ENCODE measurements around the gene HTR4. TPM values are rescaled to one million over a fixed set of nuclear protein-coding genes. Genes with fewer than 3 reads are reported as not detected.

The HTR4 gene
- total and polyA plus RNA-seq, 2 donors (not counting 3 experiments of a cell fraction or from before 2014, with no cell fraction given): not detected

DNA sequence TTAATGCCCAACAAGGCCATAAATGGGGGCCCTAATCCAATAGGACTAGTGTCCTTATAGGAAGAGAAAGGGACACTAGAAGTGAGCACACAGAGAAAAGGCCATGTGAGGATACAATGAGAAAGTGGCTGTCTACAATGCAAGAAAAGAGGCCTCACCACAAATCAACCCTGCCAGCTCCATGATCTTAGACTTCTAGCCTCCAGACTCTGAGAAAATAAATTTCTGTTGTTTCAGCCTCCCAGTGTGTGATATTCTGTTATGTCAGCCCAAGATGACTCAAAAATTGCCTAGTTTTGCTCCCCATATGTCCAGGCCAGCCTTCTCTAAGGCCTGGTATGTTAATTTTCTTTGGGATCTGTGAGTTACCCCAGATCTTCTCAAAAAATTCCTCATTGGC, 32.3 kb upstream of the HTR4 start:
- Histone ChIP-seq H3K9me1 (replicated peaks; ENCODE audit: control insufficient read depth, extremely low read depth, insufficient read depth, low read length) (no peaks in the 10 kb centered on the region), H4K20me1 (replicated peaks; ENCODE audit: control insufficient read depth, extremely low read depth, insufficient read depth, low read length) (no peaks in the 10 kb centered on the region), H3K9me3 (replicated peaks; ENCODE audit: control insufficient read depth, insufficient read depth, low read length) (no peaks in the 10 kb centered on the region), H3K79me2 (ENCODE audit: control insufficient read depth, insufficient read depth, low read length) (no peaks in the 10 kb centered on the region), H3K4me1 (ENCODE audit: control insufficient read depth, extremely low read depth, insufficient read depth, low read length) (no peaks in the 10 kb centered on the region), H3K4me2 (ENCODE audit: insufficient read depth, low read length) (no peak overlapping the region), H3K27me3 (ENCODE audit: control insufficient read depth in 2 of 2, insufficient read depth in 2 of 2, low read length in 2 of 2) (peaks cover 0 to 4% of the 10 kb centered on the region in 2 experiments), H3K36me3 (ENCODE audit: control insufficient read depth in 2 of 2, extremely low read depth in 1 of 2, insufficient read depth in 2 of 2, low read length in 2 of 2) (no peaks in the 10 kb centered on the region), H3K4me3 (replicated peaks in 1 of 3; ENCODE audit: insufficient read depth in 1 of 3, low read depth in 1 of 3, low read length in 3 of 3) (no peak overlapping the region), H2AFZ (ENCODE audit: low read depth, low read length) (no peak overlapping the region), H3K27ac (ENCODE audit: insufficient read depth, low read depth, low read length) (no peak overlapping the region), H3K9ac (replicated peaks; ENCODE audit: extremely low read depth, insufficient read depth, low read length) (no peak overlapping the region)
- intact Hi-C loops (cut with micrococcal nuclease) (loop anchor here (1.0 to 10.0 kb wide), 3 partner anchors 242 to 507 kb away; no protein-coding TSS in a partner anchor), dilution Hi-C loops (cut with MboI; ENCODE audit: extremely low pct_ligation_motif_present, low sequenced_read_pairs) (no loop called here)
- no peak for DNase-seq (ENCODE audit: low read depth, low spot score)
- no peak for TF ChIP-seq MYC (IDR thresholded peaks at IDR 0.05; ENCODE audit: low read depth, low read length)
- no peak for TF ChIP-seq FOS (IDR thresholded peaks at IDR 0.05; ENCODE audit: borderline replicate concordance, insufficient read depth, low read length)
- TF ChIP-seq, protein P1, sequence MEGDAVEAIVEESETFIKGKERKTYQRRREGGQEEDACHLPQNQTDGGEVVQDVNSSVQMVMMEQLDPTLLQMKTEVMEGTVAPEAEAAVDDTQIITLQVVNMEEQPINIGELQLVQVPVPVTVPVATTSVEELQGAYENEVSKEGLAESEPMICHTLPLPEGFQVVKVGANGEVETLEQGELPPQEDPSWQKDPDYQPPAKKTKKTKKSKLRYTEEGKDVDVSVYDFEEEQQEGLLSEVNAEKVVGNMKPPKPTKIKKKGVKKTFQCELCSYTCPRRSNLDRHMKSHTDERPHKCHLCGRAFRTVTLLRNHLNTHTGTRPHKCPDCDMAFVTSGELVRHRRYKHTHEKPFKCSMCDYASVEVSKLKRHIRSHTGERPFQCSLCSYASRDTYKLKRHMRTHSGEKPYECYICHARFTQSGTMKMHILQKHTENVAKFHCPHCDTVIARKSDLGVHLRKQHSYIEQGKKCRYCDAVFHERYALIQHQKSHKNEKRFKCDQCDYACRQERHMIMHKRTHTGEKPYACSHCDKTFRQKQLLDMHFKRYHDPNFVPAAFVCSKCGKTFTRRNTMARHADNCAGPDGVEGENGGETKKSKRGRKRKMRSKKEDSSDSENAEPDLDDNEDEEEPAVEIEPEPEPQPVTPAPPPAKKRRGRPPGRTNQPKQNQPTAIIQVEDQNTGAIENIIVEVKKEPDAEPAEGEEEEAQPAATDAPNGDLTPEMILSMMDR (IDR thresholded peaks at IDR 0.05; ENCODE audit: extremely low read depth in 1 of 2, insufficient read depth in 1 of 2, low read depth in 1 of 2, low read length in 2 of 2): no peak
- no peak for TF ChIP-seq EZH2 (IDR thresholded peaks at IDR 0.05; ENCODE audit: borderline replicate concordance, low read depth, low read length, severe bottlenecking)
- TF ChIP-seq JUN (IDR thresholded peaks at IDR 0.05; ENCODE audit: borderline replicate concordance, insufficient read depth, insufficient read length, low read depth): no peak
- TF ChIP-seq, protein P2, sequence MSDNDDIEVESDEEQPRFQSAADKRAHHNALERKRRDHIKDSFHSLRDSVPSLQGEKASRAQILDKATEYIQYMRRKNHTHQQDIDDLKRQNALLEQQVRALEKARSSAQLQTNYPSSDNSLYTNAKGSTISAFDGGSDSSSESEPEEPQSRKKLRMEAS (IDR thresholded peaks at IDR 0.05; ENCODE audit: insufficient read depth, insufficient read length): no peak
- TF ChIP-seq GATA2 (IDR thresholded peaks at IDR 0.05; ENCODE audit: insufficient read depth, insufficient read length, low read depth, low read length): no peak
- no peak for TF ChIP-seq POLR2A (IDR thresholded peaks at IDR 0.05; ENCODE audit: low read depth, low read length)
- no peak for TF ChIP-seq POLR2AphosphoS5 (IDR thresholded peaks at IDR 0.05; ENCODE audit: insufficient read depth, low read depth, low read length)
- BruUV-seq (replicated peaks): no TSS peak
- FAIRE-seq: no peak
- ChIA-PET POLR2A (no interaction called here), CTCF (interaction anchor here (0.8 to 3.2 kb wide), 13 partner anchors 9 to 373 kb away, joined by 3 to 23 read pairs (median 4); no protein-coding TSS in a partner anchor)
